Measurements from ENCODE around the gene AUTS2. TPM values are rescaled to one million over a fixed set of nuclear protein-coding genes. Genes with fewer than 3 reads are reported as not detected.

AUTS2 gene
- polyA plus RNA-seq (97.3 and 124 TPM in 2 replicates), polyA minus RNA-seq (312 and 399 TPM in 2 replicates)

DNA sequence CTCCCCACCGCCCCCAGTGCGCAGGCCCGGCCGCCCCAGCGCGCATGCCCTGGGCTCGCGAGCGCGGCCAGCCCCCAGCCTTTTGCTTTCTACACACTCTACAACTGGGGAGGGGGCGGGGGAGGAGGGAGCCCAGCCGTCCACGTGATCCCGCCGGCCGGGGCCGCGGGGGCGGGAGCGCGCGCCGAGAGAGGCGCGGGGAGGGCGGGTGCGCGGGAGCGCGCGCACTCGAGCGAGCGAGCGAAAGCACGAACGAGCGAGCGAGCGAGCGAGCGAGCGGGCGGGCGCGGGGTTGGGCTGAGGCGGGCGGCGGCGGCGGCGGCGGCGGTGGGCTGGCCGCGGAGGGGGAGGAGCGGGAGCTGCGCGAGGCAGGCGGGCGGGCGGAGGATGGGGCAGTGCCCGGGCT, at the start of gene AUTS2:
Gene AUTS2 (plus strand): TSS at position 395 of the 406 bp plus-strand sequence. CDS start 1,179 bp downstream, outside the sequence.
- H3K27ac ChIP-seq (ENCODE audit: low read length) = peak within 1 kb of the TSS; percentile 68
- H3K36me3 ChIP-seq (ENCODE audit: insufficient read depth, low read length) = no peaks in the 10 kb centered on the region
- TF ChIP-seq POLR2AphosphoS5 (IDR thresholded peaks at IDR 0.05) = peak; percentile 47
- TF ChIP-seq, protein P1, sequence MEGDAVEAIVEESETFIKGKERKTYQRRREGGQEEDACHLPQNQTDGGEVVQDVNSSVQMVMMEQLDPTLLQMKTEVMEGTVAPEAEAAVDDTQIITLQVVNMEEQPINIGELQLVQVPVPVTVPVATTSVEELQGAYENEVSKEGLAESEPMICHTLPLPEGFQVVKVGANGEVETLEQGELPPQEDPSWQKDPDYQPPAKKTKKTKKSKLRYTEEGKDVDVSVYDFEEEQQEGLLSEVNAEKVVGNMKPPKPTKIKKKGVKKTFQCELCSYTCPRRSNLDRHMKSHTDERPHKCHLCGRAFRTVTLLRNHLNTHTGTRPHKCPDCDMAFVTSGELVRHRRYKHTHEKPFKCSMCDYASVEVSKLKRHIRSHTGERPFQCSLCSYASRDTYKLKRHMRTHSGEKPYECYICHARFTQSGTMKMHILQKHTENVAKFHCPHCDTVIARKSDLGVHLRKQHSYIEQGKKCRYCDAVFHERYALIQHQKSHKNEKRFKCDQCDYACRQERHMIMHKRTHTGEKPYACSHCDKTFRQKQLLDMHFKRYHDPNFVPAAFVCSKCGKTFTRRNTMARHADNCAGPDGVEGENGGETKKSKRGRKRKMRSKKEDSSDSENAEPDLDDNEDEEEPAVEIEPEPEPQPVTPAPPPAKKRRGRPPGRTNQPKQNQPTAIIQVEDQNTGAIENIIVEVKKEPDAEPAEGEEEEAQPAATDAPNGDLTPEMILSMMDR (IDR thresholded peaks at IDR 0.05; ENCODE audit: poor library complexity, severe bottlenecking) = no peak
- H4K20me1 ChIP-seq (ENCODE audit: insufficient read depth) = peaks cover 8% of the 10 kb centered on the region
- no peaks in the 10 kb centered on the region for H3K9me2 ChIP-seq (ENCODE audit: insufficient read depth, low read length)
- peak within 1 kb of the TSS; percentile 92 for H3K9ac ChIP-seq (ENCODE audit: low read length)
- no peaks in the 10 kb centered on the region for H3K9me3 ChIP-seq (ENCODE audit: low read length)
- H3F3A ChIP-seq (ENCODE audit: insufficient read depth, low read length, poor library complexity, severe bottlenecking) = peaks cover 4% of the 10 kb centered on the region
- H3K27me3 ChIP-seq (ENCODE audit: insufficient read depth, low read depth, low read length) = peaks cover 8% of the 10 kb centered on the region
- H3K79me2 ChIP-seq (replicated peaks; ENCODE audit: insufficient read depth, low read length) = peaks cover 35% of the 10 kb centered on the region
- H3K4me3 ChIP-seq (ENCODE audit: low read length) = peak within 1 kb of the TSS; percentile 95
- H3K4me2 ChIP-seq (ENCODE audit: low read length) = peak within 1 kb of the TSS; percentile 53
- peak within 1 kb of the TSS; percentile 42 for H2AFZ ChIP-seq (ENCODE audit: low read depth, low read length)

DNA sequence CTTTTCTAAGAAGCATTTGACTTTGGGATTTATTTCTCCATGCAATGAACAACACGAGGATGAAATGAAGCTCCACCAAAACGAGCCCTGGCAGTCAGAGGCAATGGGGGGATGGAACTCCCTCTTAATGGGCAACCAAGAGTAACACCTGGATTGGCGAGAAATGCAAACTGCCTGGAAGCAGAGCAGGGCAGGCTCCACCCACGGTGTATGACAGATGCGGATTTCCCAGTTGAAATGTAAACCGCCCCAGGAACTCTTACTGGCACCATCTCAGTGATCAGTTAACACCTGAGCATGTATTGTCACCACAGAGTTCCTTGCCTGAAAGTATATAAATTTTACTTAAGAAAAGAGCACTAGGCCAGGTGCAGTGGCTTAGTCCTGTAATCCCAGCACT, 47.3 kb upstream of the AUTS2 start:
- Histone ChIP-seq H3K36me3 (ENCODE audit: insufficient read depth, low read length) (no peaks in the 10 kb centered on the region), H3K27ac (ENCODE audit: low read length) (no peak overlapping the region), H3K27me3 (ENCODE audit: insufficient read depth, low read depth, low read length) (no peaks in the 10 kb centered on the region), H3K4me2 (ENCODE audit: low read length) (no peak overlapping the region), H3F3A (ENCODE audit: insufficient read depth, low read length, poor library complexity, severe bottlenecking) (no peaks in the 10 kb centered on the region), H3K9ac (ENCODE audit: low read length) (no peak overlapping the region), H3K9me2 (ENCODE audit: insufficient read depth, low read length) (no peaks in the 10 kb centered on the region), H3K79me2 (replicated peaks; ENCODE audit: insufficient read depth, low read length) (no peaks in the 10 kb centered on the region), H4K20me1 (ENCODE audit: insufficient read depth) (no peaks in the 10 kb centered on the region), H3K4me3 (ENCODE audit: low read length) (no peak overlapping the region), H2AFZ (ENCODE audit: low read depth, low read length) (no peak overlapping the region), H3K9me3 (ENCODE audit: low read length) (no peaks in the 10 kb centered on the region)
- TF ChIP-seq POLR2AphosphoS5 (IDR thresholded peaks at IDR 0.05) (no peak), RAD21 (conservative IDR thresholded peaks at IDR 0.05) (no peak), EZH2 (IDR thresholded peaks at IDR 0.05; ENCODE audit: borderline replicate concordance, insufficient read depth, low read length, poor library complexity, severe bottlenecking) (no peak), EP300 (conservative IDR thresholded peaks at IDR 0.05; ENCODE audit: poor library complexity, severe bottlenecking) (no peak), TAF1 (IDR thresholded peaks at IDR 0.05; ENCODE audit: low read depth) (no peak), SMC3 (conservative IDR thresholded peaks at IDR 0.05; ENCODE audit: poor library complexity) (no peak), MXI1 (conservative IDR thresholded peaks at IDR 0.05; ENCODE audit: poor library complexity, severe bottlenecking) (no peak)
- TF ChIP-seq, protein P2, sequence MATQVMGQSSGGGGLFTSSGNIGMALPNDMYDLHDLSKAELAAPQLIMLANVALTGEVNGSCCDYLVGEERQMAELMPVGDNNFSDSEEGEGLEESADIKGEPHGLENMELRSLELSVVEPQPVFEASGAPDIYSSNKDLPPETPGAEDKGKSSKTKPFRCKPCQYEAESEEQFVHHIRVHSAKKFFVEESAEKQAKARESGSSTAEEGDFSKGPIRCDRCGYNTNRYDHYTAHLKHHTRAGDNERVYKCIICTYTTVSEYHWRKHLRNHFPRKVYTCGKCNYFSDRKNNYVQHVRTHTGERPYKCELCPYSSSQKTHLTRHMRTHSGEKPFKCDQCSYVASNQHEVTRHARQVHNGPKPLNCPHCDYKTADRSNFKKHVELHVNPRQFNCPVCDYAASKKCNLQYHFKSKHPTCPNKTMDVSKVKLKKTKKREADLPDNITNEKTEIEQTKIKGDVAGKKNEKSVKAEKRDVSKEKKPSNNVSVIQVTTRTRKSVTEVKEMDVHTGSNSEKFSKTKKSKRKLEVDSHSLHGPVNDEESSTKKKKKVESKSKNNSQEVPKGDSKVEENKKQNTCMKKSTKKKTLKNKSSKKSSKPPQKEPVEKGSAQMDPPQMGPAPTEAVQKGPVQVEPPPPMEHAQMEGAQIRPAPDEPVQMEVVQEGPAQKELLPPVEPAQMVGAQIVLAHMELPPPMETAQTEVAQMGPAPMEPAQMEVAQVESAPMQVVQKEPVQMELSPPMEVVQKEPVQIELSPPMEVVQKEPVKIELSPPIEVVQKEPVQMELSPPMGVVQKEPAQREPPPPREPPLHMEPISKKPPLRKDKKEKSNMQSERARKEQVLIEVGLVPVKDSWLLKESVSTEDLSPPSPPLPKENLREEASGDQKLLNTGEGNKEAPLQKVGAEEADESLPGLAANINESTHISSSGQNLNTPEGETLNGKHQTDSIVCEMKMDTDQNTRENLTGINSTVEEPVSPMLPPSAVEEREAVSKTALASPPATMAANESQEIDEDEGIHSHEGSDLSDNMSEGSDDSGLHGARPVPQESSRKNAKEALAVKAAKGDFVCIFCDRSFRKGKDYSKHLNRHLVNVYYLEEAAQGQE (IDR thresholded peaks at IDR 0.05; ENCODE audit: borderline replicate concordance) = no peak
- TF ChIP-seq, protein P1 (IDR thresholded peaks at IDR 0.05; ENCODE audit: poor library complexity, severe bottlenecking) = no peak
